ENCODE results near the gene MST1R. TPM values are rescaled to one million over a fixed set of nuclear protein-coding genes. Genes with fewer than 3 reads are reported as not detected.

MST1R gene
- polyA plus RNA-seq, 12 donors: 0.98 to 12.4 (median 2.3) TPM; not detected in 1

- DNase-seq: no peak
Measured at GRCh38 chr3:49841126-49841696, 62.5 kb downstream of the MST1R start.

GRCh38 chr3:49840388-49840787 lies 63.3 kb downstream of the MST1R start:
- peak; percentile 35 for DNase-seq

- DNase-seq: peak; percentile 89
Measured at GRCh38 chr3:49839193-49839809, 64.4 kb downstream of the MST1R start.

Other genes starting within 250 kb of the MST1R start
- gene APEH, start 229.5 kb downstream of the MST1R start, polyA plus RNA-seq (ENCODE audit: insufficient read length in 12 of 12): 10 to 100 TPM in 11 of 12 donors, not detected in 1; 46.6 to 86.0 (median 62.3) TPM
- 10 to 100 TPM in 6 of 12 donors, 1 to 10 TPM in 5, not detected in 1; 3.8 to 63.5 (median 10.4) TPM for gene MST1, start 214.4 kb downstream of the MST1R start, polyA plus RNA-seq (ENCODE audit: insufficient read length in 12 of 12)
- gene RNF123, start 214.3 kb downstream of the MST1R start, polyA plus RNA-seq (ENCODE audit: insufficient read length in 12 of 12): 100 to 1,000 TPM in 1 of 12 donors, 10 to 100 TPM in 10, not detected in 1; 30.9 to 103 (median 40.4) TPM
- gene AMIGO3, start 184.2 kb downstream of the MST1R start, polyA plus RNA-seq (ENCODE audit: insufficient read length in 12 of 12): 1 to 10 TPM in 11 of 12 donors, not detected in 1; 1.2 to 6.1 (median 2.3) TPM
- gene GMPPB, start 179.9 kb downstream of the MST1R start, polyA plus RNA-seq (ENCODE audit: insufficient read length in 12 of 12): 10 to 100 TPM in 7 of 12 donors, 1 to 10 TPM in 4, not detected in 1; 7.9 to 11.8 (median 10.4) TPM
- 10 to 100 TPM in 11 of 12 donors, not detected in 1; 17.8 to 37.0 (median 25.4) TPM for gene IP6K1, start 117.3 kb downstream of the MST1R start, polyA plus RNA-seq (ENCODE audit: insufficient read length in 12 of 12)
- under 1 TPM in 3 of 12 donors, not detected in 9; 0.10 to 0.32 (median 0.16) TPM for gene CDHR4, start 104.0 kb downstream of the MST1R start, polyA plus RNA-seq (ENCODE audit: insufficient read length in 12 of 12)
- gene INKA1, start 100.6 kb downstream of the MST1R start, polyA plus RNA-seq (ENCODE audit: insufficient read length in 12 of 12): 10 to 100 TPM in 5 of 12 donors, 1 to 10 TPM in 6, not detected in 1; 4.5 to 19.0 (median 8.8) TPM
- gene UBA7, start 89.9 kb downstream of the MST1R start, polyA plus RNA-seq (ENCODE audit: insufficient read length in 12 of 12): 10 to 100 TPM in 11 of 12 donors, not detected in 1; 15.0 to 33.7 (median 19.2) TPM
- 1 to 10 TPM in 10 of 12 donors, not detected in 2; 3.2 to 9.0 (median 5.0) TPM for gene TRAIP, start 47.3 kb downstream of the MST1R start, polyA plus RNA-seq (ENCODE audit: insufficient read length in 12 of 12)
- under 1 TPM in 10 of 12 donors, not detected in 2; 0.13 to 0.77 (median 0.37) TPM for gene CAMKV, start 34.0 kb downstream of the MST1R start, polyA plus RNA-seq (ENCODE audit: insufficient read length in 12 of 12)
- 10 to 100 TPM in 1 of 12 donors, 1 to 10 TPM in 9, not detected in 2; 4.7 to 10.3 (median 5.7) TPM for gene MON1A, start 25.9 kb upstream of the MST1R start, polyA plus RNA-seq (ENCODE audit: insufficient read length in 12 of 12)
- gene RBM6, start 36.3 kb upstream of the MST1R start, polyA plus RNA-seq (ENCODE audit: insufficient read length in 12 of 12): 100 to 1,000 TPM in 3 of 12 donors, 10 to 100 TPM in 8, not detected in 1; 53.3 to 148 (median 76.8) TPM
- 100 to 1,000 TPM in 11 of 12 donors, not detected in 1; 122 to 278 (median 156) TPM for gene RBM5, start 185.0 kb upstream of the MST1R start, polyA plus RNA-seq (ENCODE audit: insufficient read length in 12 of 12)

Data from muscle of arm (tissue), 12 donors.